WTC11 (cell line): Measurements from ENCODE around the gene CHD9NB. TPM values are rescaled to one million over a fixed set of nuclear protein-coding genes. Genes with fewer than 3 reads are reported as not detected.

Source experiments
- ATAC-seq: fragments of 200-7000 bp; cut with Tn5 transposase; 2 replicates; pipeline ENCODE4 v1.10.0; 2021; ENCODE audit warnings: mild to moderate bottlenecking, moderate library complexity
- CTCF ChIA-PET: fragments of 300-600 bp; sonication (Branson Sonifier 250); formaldehyde crosslinking; loops from one replicate; lab custom pipeline; 2021; ENCODE audit warnings: antibody characterized with exemption; lab: Charles Lee
- POLR2A ChIA-PET: fragments of 350-600 bp; sonication (Branson Sonifier 250); formaldehyde crosslinking; loops from one replicate; lab custom pipeline; 2021; ENCODE audit warnings: antibody characterized with exemption; lab: Charles Lee
- DNase-seq: peaks from one replicate; pipeline ENCODE4 v3.0.0; 2021; ENCODE audit warnings: low spot score
- H3K27ac Mint-ChIP-seq: 2 replicates; pipeline ENCODE4 v1.8.0; 2021; ENCODE audit warnings: mixed read lengths
- H3K27me3 Mint-ChIP-seq: 2 replicates; pipeline ENCODE4 v1.8.0; 2021; ENCODE audit warnings: low read depth, mild to moderate bottlenecking, moderate library complexity, mixed read lengths
- H3K36me3 Mint-ChIP-seq: 2 replicates; pipeline ENCODE4 v1.8.0; 2021; ENCODE audit warnings: mixed read lengths
- H3K4me1 Mint-ChIP-seq: 2 replicates; pipeline ENCODE4 v1.8.0; 2022; ENCODE audit warnings: mixed read lengths
- H3K4me3 Mint-ChIP-seq: 2 replicates; pipeline ENCODE4 v1.8.0; 2021; ENCODE audit warnings: mild to moderate bottlenecking, moderate library complexity, mixed read lengths
- H3K9me3 Mint-ChIP-seq: 2 replicates; pipeline ENCODE4 v1.8.0; 2021; ENCODE audit warnings: mixed read lengths
- CBFB ChIP-seq: sonication (generic); formaldehyde crosslinking; IDR thresholded peaks from 2 replicates; pipeline ENCODE4 v1.8.1; 2022; ENCODE audit warnings: mild to moderate bottlenecking, low read depth, missing genetic modification reagents
- EMX1 ChIP-seq: fragments of 250-450 bp; sonication (Bioruptor Pico); IDR thresholded peaks from 2 replicates; pipeline ENCODE4 v1.8.0; 2021; ENCODE audit warnings: mild to moderate bottlenecking
- ETV6 ChIP-seq: sonication (generic); formaldehyde crosslinking; IDR thresholded peaks from 2 replicates; pipeline ENCODE4 v1.8.1; 2022; ENCODE audit warnings: mild to moderate bottlenecking, missing genetic modification reagents
- FOXJ3 ChIP-seq: sonication (generic); formaldehyde crosslinking; IDR thresholded peaks from 2 replicates; pipeline ENCODE4 v1.9.0; 2021; ENCODE audit warnings: missing genetic modification reagents, mild to moderate bottlenecking, borderline replicate concordance
- FOXP1 ChIP-seq: sonication (generic); formaldehyde crosslinking; IDR thresholded peaks from 2 replicates; pipeline ENCODE4 v1.8.0; 2022; ENCODE audit warnings: missing genetic modification reagents, mild to moderate bottlenecking, moderate library complexity, borderline replicate concordance
- GABPB1 ChIP-seq: sonication (generic); formaldehyde crosslinking; IDR thresholded peaks from 2 replicates; pipeline ENCODE4 v1.8.1; 2023; ENCODE audit warnings: mild to moderate bottlenecking, missing genetic modification reagents
- HMGA2 ChIP-seq: fragments of 250-450 bp; sonication (Bioruptor Pico); IDR thresholded peaks from 2 replicates; pipeline ENCODE4 v1.4.0; 2021; ENCODE audit warnings: mild to moderate bottlenecking, moderate library complexity
- IRF2 ChIP-seq: sonication (generic); formaldehyde crosslinking; IDR thresholded peaks from 2 replicates; pipeline ENCODE4 v1.8.0; 2022; ENCODE audit warnings: low read depth, missing genetic modification reagents, borderline replicate concordance
- JUN ChIP-seq: sonication (generic); formaldehyde crosslinking; IDR thresholded peaks from 2 replicates; pipeline ENCODE4 v1.8.0; 2023; ENCODE audit warnings: mild to moderate bottlenecking, missing genetic modification reagents
- NFATC4 ChIP-seq: fragments of 250-450 bp; sonication (Bioruptor Pico); IDR thresholded peaks from 2 replicates; pipeline ENCODE4 v1.9.0; 2021; ENCODE audit warnings: mild to moderate bottlenecking
- NR2C2 ChIP-seq: sonication (generic); formaldehyde crosslinking; IDR thresholded peaks from 2 replicates; pipeline ENCODE4 v1.8.0; 2022; ENCODE audit warnings: mild to moderate bottlenecking, missing genetic modification reagents
- SOX15 ChIP-seq: fragments of 250-450 bp; sonication (Bioruptor Pico); IDR thresholded peaks from 2 replicates; pipeline ENCODE4 v1.9.0; 2021; ENCODE audit warnings: mild to moderate bottlenecking
- TCF7 ChIP-seq: sonication (generic); formaldehyde crosslinking; IDR thresholded peaks from 2 replicates; pipeline ENCODE4 v1.8.0; 2022; ENCODE audit warnings: mild to moderate bottlenecking, low read depth, missing genetic modification reagents, moderate library complexity
- TP53 ChIP-seq: sonication (generic); formaldehyde crosslinking; IDR thresholded peaks from 2 replicates; pipeline ENCODE4 v1.8.1; 2023; ENCODE audit warnings: mild to moderate bottlenecking, missing genetic modification reagents
- ZBTB21 ChIP-seq: sonication (generic); formaldehyde crosslinking; IDR thresholded peaks from 2 replicates; pipeline ENCODE4 v1.8.1; 2023; ENCODE audit warnings: mild to moderate bottlenecking, missing genetic modification reagents, borderline replicate concordance
- ZNF219 ChIP-seq: sonication (generic); formaldehyde crosslinking; IDR thresholded peaks from 2 replicates; pipeline ENCODE4 v1.8.0; 2023; ENCODE audit warnings: missing genetic modification reagents, mild to moderate bottlenecking, borderline replicate concordance
- ZNF232 ChIP-seq: sonication (generic); formaldehyde crosslinking; IDR thresholded peaks from 2 replicates; pipeline ENCODE4 v1.8.0; 2022; ENCODE audit warnings: mild to moderate bottlenecking, missing genetic modification reagents
- total RNA-seq: library from RNA; stranded (reverse); gene quantifications from 3 replicates; pipeline ENCODE4 v1.2.3, GENCODE V29; 2021
- TF ChIP-seq, protein P1 (sequence below): sonication (generic); formaldehyde crosslinking; IDR thresholded peaks from 2 replicates; pipeline ENCODE4 v1.8.1; 2023; ENCODE audit warnings: mild to moderate bottlenecking, moderate library complexity, missing genetic modification reagents
- TF ChIP-seq, protein P2 (sequence below): fragments of 250-450 bp; sonication (Bioruptor Pico); IDR thresholded peaks from 2 replicates; pipeline ENCODE4 v1.9.0; 2021; ENCODE audit warnings: mild to moderate bottlenecking
- TF ChIP-seq, protein P3 (sequence below): sonication (generic); formaldehyde crosslinking; IDR thresholded peaks from 2 replicates; pipeline ENCODE4 v1.8.0; 2022; ENCODE audit warnings: mild to moderate bottlenecking, missing genetic modification reagents
- TF ChIP-seq, protein P4 (sequence below): sonication (generic); formaldehyde crosslinking; IDR thresholded peaks from 2 replicates; pipeline ENCODE4 v1.8.1; 2023; ENCODE audit warnings: mild to moderate bottlenecking, missing genetic modification reagents, moderate library complexity
- TF ChIP-seq, protein P5 (sequence below): sonication (generic); formaldehyde crosslinking; IDR thresholded peaks from 2 replicates; pipeline ENCODE4 v1.8.0; 2022; ENCODE audit warnings: mild to moderate bottlenecking, missing genetic modification reagents
- TF ChIP-seq, protein P6 (sequence below): sonication (generic); formaldehyde crosslinking; IDR thresholded peaks from 2 replicates; pipeline ENCODE4 v1.8.1; 2023; ENCODE audit warnings: mild to moderate bottlenecking, missing genetic modification reagents

CHD9NB gene
- total RNA-seq, 1 experiment from 2014 or later: 3.5 TPM

DNA sequence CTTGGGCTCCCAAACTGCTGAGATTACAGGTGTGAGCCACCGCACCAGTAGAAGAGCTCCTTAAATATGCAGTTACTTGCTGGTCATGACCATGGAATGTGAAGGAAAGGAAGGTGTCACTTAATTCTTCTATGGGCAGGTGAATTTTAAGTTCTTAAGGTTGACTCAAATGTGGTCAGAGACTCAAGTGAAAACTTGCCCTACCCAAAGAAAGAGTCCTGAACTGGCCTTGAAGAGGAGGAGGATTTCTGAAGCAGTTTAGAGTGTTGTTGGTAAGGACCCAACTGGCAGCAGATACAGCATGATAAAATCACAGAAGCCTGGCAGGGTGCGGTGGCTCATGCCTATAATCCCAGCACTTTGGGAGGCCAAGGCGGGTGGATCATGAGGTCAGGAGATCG is 31.4 kb upstream of the CHD9NB start (continued):
- TF ChIP-seq, protein P1, sequence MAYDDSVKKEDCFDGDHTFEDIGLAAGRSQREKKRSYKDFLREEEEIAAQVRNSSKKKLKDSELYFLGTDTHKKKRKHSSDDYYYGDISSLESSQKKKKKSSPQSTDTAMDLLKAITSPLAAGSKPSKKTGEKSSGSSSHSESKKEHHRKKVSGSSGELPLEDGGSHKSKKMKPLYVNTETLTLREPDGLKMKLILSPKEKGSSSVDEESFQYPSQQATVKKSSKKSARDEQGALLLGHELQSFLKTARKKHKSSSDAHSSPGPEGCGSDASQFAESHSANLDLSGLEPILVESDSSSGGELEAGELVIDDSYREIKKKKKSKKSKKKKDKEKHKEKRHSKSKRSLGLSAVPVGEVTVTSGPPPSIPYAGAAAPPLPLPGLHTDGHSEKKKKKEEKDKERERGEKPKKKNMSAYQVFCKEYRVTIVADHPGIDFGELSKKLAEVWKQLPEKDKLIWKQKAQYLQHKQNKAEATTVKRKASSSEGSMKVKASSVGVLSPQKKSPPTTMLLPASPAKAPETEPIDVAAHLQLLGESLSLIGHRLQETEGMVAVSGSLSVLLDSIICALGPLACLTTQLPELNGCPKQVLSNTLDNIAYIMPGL: no peak
- TF ChIP-seq, protein P2, sequence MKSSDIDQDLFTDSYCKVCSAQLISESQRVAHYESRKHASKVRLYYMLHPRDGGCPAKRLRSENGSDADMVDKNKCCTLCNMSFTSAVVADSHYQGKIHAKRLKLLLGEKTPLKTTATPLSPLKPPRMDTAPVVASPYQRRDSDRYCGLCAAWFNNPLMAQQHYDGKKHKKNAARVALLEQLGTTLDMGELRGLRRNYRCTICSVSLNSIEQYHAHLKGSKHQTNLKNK (CRISPR knock-in tag): no peak
- TF ChIP-seq ZBTB21 (CRISPR knock-in tag) (no peak), IRF2 (CRISPR knock-in tag) (no peak), HMGA2 (CRISPR knock-in tag) (no peak)

DNA sequence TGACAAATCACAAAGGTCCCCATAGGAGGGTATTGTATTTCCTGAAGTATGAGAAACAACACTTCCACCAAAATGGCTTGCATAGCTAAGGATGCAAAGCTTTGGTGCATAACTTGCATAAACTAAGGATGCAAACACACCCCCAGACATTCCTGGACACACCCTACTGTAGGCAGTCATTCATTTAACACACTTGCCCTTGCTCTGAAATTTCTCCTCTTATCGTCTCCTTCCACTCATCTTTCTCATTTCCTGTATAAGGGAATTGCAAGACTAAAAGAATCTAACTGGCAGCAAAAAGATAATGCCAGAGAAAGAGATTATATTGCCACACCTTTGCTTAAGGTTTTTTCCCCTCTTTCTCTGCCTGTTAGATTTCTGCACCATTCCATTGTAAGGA is 30.4 kb upstream of the CHD9NB start:
- Mint-ChIP-seq H3K27me3 (no peaks in the 10 kb centered on the region), H3K4me1 (peaks cover 79% of the 10 kb centered on the region), H3K36me3 (peaks cover 7% of the 10 kb centered on the region), H3K4me3 (no peak overlapping the region), H3K9me3 (peaks cover 7% of the 10 kb centered on the region), H3K27ac (no peak overlapping the region)
- CTCF ChIA-PET: interaction anchor here (1.1 kb wide), 1 partner anchor 9 kb away, joined by 3 read pairs; no protein-coding TSS in a partner anchor
- no peak for DNase-seq
- ATAC-seq: no peak
- POLR2A ChIA-PET: interaction anchor here (0.5 to 2.5 kb wide), 3 partner anchors 12 to 28 kb away, joined by 3 to 7 read pairs (median 3); no protein-coding TSS in a partner anchor
- TF ChIP-seq GABPB1 (CRISPR knock-in tag): no peak
- no peak for TF ChIP-seq IRF2 (CRISPR knock-in tag)
- no peak for TF ChIP-seq TCF7
- no peak for TF ChIP-seq ZBTB21 (CRISPR knock-in tag)
- no peak for TF ChIP-seq ZNF232 (CRISPR knock-in tag)
- TF ChIP-seq, protein P3, sequence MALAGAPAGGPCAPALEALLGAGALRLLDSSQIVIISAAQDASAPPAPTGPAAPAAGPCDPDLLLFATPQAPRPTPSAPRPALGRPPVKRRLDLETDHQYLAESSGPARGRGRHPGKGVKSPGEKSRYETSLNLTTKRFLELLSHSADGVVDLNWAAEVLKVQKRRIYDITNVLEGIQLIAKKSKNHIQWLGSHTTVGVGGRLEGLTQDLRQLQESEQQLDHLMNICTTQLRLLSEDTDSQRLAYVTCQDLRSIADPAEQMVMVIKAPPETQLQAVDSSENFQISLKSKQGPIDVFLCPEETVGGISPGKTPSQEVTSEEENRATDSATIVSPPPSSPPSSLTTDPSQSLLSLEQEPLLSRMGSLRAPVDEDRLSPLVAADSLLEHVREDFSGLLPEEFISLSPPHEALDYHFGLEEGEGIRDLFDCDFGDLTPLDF (CRISPR knock-in tag): no peak
- TF ChIP-seq ETV6: no peak
- TF ChIP-seq FOXP1 (CRISPR knock-in tag): no peak
- TF ChIP-seq, all 79 proteins: peak for 0

DNA sequence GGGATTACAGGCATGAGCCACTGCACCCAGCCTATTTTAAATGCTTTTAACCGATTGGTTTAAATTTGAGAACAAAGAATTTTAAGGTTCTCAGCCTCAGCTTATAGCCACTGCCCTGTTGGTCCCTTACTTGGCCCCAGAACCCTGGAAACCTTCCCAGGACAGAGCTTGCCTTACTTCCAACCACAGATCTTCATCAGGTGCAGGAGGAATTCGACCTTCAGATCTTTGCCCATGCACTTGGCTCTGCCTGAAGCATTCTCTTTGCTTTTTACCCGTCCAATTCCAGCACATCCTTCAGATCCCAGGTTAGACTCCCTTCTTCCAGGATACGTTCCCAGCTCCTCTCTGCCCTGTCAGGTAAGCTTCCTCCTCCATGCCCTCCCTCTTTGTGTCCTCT is 29.8 kb upstream of the CHD9NB start:
- Mint-ChIP-seq H3K27ac (peak overlapping the region; percentile 12), H3K27me3 (no peaks in the 10 kb centered on the region), H3K4me3 (no peak overlapping the region), H3K9me3 (peaks cover 13% of the 10 kb centered on the region), H3K4me1 (peaks cover 79% of the 10 kb centered on the region), H3K36me3 (peaks cover 13% of the 10 kb centered on the region)
- no peak for DNase-seq
- ATAC-seq: no peak
- POLR2A ChIA-PET: interaction anchor here (0.6 to 2.5 kb wide), 2 partner anchors 16 to 27 kb away, joined by 3 to 7 read pairs; no protein-coding TSS in a partner anchor
- CTCF ChIA-PET: no interaction called here
- TF ChIP-seq NFATC4 (CRISPR knock-in tag): no peak
- TF ChIP-seq, protein P4, sequence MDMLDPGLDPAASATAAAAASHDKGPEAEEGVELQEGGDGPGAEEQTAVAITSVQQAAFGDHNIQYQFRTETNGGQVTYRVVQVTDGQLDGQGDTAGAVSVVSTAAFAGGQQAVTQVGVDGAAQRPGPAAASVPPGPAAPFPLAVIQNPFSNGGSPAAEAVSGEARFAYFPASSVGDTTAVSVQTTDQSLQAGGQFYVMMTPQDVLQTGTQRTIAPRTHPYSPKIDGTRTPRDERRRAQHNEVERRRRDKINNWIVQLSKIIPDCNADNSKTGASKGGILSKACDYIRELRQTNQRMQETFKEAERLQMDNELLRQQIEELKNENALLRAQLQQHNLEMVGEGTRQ: no peak
- TF ChIP-seq CBFB (CRISPR knock-in tag): no peak
- no peak for TF ChIP-seq HMGA2 (CRISPR knock-in tag)
- TF ChIP-seq, protein P3 (CRISPR knock-in tag): no peak
- no peak for TF ChIP-seq NR2C2
- TF ChIP-seq FOXP1 (CRISPR knock-in tag): no peak
- TF ChIP-seq FOXJ3 (CRISPR knock-in tag): no peak
- TF ChIP-seq SOX15: no peak
- no peak for TF ChIP-seq JUN (CRISPR knock-in tag)
- TF ChIP-seq, protein P5, sequence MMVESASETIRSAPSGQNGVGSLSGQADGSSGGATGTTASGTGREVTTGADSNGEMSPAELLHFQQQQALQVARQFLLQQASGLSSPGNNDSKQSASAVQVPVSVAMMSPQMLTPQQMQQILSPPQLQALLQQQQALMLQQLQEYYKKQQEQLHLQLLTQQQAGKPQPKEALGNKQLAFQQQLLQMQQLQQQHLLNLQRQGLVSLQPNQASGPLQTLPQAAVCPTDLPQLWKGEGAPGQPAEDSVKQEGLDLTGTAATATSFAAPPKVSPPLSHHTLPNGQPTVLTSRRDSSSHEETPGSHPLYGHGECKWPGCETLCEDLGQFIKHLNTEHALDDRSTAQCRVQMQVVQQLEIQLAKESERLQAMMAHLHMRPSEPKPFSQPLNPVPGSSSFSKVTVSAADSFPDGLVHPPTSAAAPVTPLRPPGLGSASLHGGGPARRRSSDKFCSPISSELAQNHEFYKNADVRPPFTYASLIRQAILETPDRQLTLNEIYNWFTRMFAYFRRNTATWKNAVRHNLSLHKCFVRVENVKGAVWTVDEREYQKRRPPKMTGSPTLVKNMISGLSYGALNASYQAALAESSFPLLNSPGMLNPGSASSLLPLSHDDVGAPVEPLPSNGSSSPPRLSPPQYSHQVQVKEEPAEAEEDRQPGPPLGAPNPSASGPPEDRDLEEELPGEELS (CRISPR knock-in tag): no peak
- no peak for TF ChIP-seq TP53
- no peak for TF ChIP-seq EMX1
- TF ChIP-seq ETV6: no peak
- TF ChIP-seq ZNF219 (CRISPR knock-in tag): no peak
- TF ChIP-seq, protein P6, sequence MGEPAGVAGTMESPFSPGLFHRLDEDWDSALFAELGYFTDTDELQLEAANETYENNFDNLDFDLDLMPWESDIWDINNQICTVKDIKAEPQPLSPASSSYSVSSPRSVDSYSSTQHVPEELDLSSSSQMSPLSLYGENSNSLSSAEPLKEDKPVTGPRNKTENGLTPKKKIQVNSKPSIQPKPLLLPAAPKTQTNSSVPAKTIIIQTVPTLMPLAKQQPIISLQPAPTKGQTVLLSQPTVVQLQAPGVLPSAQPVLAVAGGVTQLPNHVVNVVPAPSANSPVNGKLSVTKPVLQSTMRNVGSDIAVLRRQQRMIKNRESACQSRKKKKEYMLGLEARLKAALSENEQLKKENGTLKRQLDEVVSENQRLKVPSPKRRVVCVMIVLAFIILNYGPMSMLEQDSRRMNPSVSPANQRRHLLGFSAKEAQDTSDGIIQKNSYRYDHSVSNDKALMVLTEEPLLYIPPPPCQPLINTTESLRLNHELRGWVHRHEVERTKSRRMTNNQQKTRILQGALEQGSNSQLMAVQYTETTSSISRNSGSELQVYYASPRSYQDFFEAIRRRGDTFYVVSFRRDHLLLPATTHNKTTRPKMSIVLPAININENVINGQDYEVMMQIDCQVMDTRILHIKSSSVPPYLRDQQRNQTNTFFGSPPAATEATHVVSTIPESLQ (CRISPR knock-in tag): no peak
